Gastrocnemius medialis (tissue), 4 donors: Measurements from ENCODE around the gene RSBN1L. TPM values are rescaled to one million over a fixed set of nuclear protein-coding genes. Genes with fewer than 3 reads are reported as not detected.
A peak's percentile ranks its signal among the peaks of the same experiment; 100 is the strongest.

Experiments used
- ATAC-seq, 2 donors: fragments of 150-250 bp; one replicate each; pipeline ENCODE4 v1.9.1; 2016
- DNase-seq, 2 donors: peaks; one replicate each; pipeline ENCODE4 v3.0.0-alpha.2; 2019
- H3K27ac ChIP-seq, 4 donors: fragments of 200-600 bp; sonication (generic); 1 replicate in 1 of 4; 2 replicates in 3 of 4; pipeline ENCODE4 v1.5.1; 2016 to 2018; ENCODE audit warnings: mild to moderate bottlenecking in 2 of 4, moderate library complexity in 1 of 4
- H3K27me3 ChIP-seq, 3 donors: fragments of 200-600 bp; sonication (generic) in 2 of 3; 1 replicate in 1 of 3; 2 replicates in 2 of 3; pipeline versions ENCODE4 v1.5.1 to v1.6.0; 2016 to 2019; ENCODE audit warnings: mild to moderate bottlenecking in 1 of 3, moderate library complexity in 1 of 3
- H3K36me3 ChIP-seq, 2 donors: fragments of 200-600 bp; sonication (generic) in 1 of 2; one replicate each; pipeline ENCODE4 v1.5.1; 2017 to 2018
- H3K4me1 ChIP-seq, 2 donors: fragments of 200-600 bp; sonication (generic) in 1 of 2; one replicate each; pipeline ENCODE4 v1.5.1; 2016 to 2017; ENCODE audit warnings: mild to moderate bottlenecking in 2 of 2
- H3K4me3 ChIP-seq, 4 donors: fragments of 200-600 bp; sonication (generic) in 3 of 4; 1 replicate in 1 of 4; 2 replicates in 3 of 4; pipeline ENCODE4 v1.5.1; 2016 to 2019; ENCODE audit warnings: mild to moderate bottlenecking in 2 of 4
- H3K9me3 ChIP-seq, 3 donors: fragments of 200-600 bp; sonication (generic) in 2 of 3; 1 replicate in 1 of 3; 2 replicates in 2 of 3; pipeline ENCODE4 v1.5.1; 2016 to 2019
- POLR2A ChIP-seq, 2 donors: fragments of 450-650 bp; IDR thresholded peaks; one replicate each; pipeline ENCODE4 v1.6.1; 2017; ENCODE audit warnings: antibody characterized with exemption in 2 of 2, mild to moderate bottlenecking in 2 of 2, moderate library complexity in 2 of 2
- in situ Hi-C, 4 donors: fragments of 200-750 bp; cut with MboI; loops; one replicate each; pipeline versions ENCODE4 v1.15.0 to v1.8.0; 2017; ENCODE audit warnings: low sequenced_read_pairs in 4 of 4
- intact Hi-C: fragments of 100-400 bp; cut with DNase I; formaldehyde crosslinking; loops from one replicate; pipeline ENCODE4 v1.15.1; 2023; ENCODE audit warnings: low total_unique reads
- total RNA-seq, 4 donors: library from RNA; depleted of rRNA; stranded (reverse); fragments of >200 nt; gene quantifications; one replicate each; pipeline versions ENCODE4 v1.1.0 to v1.2.3, GENCODE V29; 2016
- TF ChIP-seq, protein P1 (sequence below), 5 experiments: fragments of 450-650 bp in 3 of 5; fragments of 200-600 bp in 2 of 5; sonication (generic) in 2 of 5; IDR thresholded peaks in 4 of 5; conservative IDR thresholded peaks in 1 of 5; 1 replicate in 4 of 5; 2 replicates in 1 of 5; pipeline ENCODE4 v1.5.1; 2016 to 2019; ENCODE audit warnings: antibody characterized with exemption in 5 of 5, mild to moderate bottlenecking in 3 of 5, moderate library complexity in 3 of 5

Gene RSBN1L
- total RNA-seq, 4 donors from 2014 or later = 5.1 to 11.7 (median 8.7) TPM

DNA sequence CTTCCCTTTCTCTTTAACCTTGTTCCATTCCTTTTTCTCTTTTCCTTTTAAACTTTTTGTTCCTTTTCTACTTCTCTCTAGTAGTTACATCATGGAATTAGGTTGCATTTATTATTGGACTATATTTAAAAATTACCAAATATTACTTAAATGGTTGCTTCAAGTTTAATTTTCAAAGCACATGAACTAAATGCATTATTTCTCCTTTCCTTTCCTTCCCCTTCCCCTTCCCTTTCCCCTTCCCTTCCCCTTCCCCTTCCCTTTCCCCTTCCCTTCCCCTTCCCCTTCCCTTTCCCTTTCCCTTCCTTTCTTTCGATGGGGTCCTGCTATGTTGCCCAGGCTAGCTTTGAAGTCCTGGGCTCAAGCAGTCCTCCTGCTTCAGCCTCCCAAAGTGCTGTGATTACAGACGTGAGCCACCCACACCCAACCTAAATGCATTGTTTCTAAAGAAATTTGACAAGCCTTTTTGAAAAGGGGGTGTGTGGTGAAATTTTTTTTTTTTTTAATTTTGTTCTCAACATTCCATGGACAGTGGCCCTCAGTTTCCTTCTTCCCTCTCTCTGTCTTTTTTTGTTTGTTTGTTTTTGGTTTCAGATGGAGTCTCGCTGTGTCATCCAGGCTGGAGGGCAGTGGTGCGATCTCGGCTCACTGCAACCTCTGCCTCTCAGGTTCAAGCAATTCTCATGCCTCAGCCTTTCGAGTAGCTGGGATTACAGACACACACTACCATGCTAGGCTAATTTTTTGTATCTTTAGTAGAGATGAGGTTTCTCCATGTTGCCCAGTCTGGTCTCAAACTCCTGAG is 70.7 kb downstream of the RSBN1L start:
- in situ Hi-C loops (loop anchor here in 1 of 4 donors (25.0 kb wide), 1 partner anchor 230 kb away; the partner anchor contains the start of gene PTPN12), intact Hi-C loops (no loop called here)
- TF ChIP-seq POLR2A (IDR thresholded peaks at IDR 0.05) = no peak
- TF ChIP-seq, protein P1, sequence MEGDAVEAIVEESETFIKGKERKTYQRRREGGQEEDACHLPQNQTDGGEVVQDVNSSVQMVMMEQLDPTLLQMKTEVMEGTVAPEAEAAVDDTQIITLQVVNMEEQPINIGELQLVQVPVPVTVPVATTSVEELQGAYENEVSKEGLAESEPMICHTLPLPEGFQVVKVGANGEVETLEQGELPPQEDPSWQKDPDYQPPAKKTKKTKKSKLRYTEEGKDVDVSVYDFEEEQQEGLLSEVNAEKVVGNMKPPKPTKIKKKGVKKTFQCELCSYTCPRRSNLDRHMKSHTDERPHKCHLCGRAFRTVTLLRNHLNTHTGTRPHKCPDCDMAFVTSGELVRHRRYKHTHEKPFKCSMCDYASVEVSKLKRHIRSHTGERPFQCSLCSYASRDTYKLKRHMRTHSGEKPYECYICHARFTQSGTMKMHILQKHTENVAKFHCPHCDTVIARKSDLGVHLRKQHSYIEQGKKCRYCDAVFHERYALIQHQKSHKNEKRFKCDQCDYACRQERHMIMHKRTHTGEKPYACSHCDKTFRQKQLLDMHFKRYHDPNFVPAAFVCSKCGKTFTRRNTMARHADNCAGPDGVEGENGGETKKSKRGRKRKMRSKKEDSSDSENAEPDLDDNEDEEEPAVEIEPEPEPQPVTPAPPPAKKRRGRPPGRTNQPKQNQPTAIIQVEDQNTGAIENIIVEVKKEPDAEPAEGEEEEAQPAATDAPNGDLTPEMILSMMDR (IDR thresholded peaks at IDR 0.05 in 4 of 5, conservative IDR thresholded peaks at IDR 0.05 in 1 of 5) = no peak
- ATAC-seq = no peak
- Histone ChIP-seq H3K27me3 (no peaks in the 10 kb centered on the region), H3K36me3 (peaks cover 0 to 3% of the 10 kb centered on the region in 2 donors), H3K9me3 (no peaks in the 10 kb centered on the region), H3K4me1 (peaks cover 10 to 21% of the 10 kb centered on the region in 2 donors), H3K27ac (no peak overlapping the region), H3K4me3 (no peak overlapping the region)
- DNase-seq = no peak

DNA sequence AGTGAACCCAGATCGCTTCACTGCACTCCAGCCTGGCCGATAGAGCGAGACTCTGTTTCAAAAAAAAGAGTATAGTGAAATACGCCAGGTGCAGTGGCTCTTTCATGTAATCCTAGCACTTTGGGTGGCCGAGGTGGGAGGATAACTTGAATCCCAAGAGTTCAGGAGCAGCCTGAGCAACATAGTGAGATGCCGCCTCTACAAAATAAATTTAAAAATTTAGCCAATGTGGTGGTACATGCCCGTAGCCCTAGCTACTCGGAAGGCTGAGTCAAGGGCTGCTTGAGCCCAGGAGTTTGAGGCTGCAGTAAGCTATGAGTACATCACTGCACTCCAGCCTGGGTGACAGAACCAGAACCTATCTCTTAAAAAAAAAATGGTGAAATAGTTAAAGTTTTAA is 74.1 kb downstream of the RSBN1L start:
- H3K9me3 ChIP-seq = no peaks in the 10 kb centered on the region
- in situ Hi-C loops (loop anchor here in 1 of 4 donors (25.0 kb wide), 1 partner anchor 233 kb away; the partner anchor contains the start of gene PTPN12), intact Hi-C loops (no loop called here)
- DNase-seq = no peak
- no peaks in the 10 kb centered on the region for H3K27me3 ChIP-seq
- H3K4me3 ChIP-seq = no peak overlapping the region
- peaks cover 0 to 25% of the 10 kb centered on the region in 2 donors for H3K36me3 ChIP-seq
- TF ChIP-seq POLR2A (IDR thresholded peaks at IDR 0.05) = no peak
- TF ChIP-seq, protein P1 (IDR thresholded peaks at IDR 0.05 in 4 of 5, conservative IDR thresholded peaks at IDR 0.05 in 1 of 5) = no peak
- H3K4me1 ChIP-seq = no peaks in the 10 kb centered on the region
- H3K27ac ChIP-seq = no peak overlapping the region
- no peak for ATAC-seq

DNA sequence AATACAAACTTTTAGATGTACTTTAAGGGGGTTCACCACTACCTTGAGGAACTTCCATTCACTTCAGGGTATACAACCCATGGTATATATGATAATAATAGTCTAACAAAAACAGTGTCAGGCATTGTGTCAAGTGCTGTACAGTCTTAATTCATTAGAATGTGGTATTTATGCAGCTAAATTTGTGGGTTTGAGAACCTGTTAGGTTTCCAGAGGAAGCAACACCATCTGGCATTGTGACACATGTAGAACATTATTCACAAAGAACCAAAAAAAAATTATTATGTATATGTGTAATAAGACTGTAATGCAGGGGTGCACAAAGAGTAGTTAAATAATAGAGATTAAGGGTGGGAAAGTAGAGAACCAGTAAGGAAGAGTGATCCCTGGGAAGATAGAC is 75.6 kb downstream of the RSBN1L start:
- H3K9me3 ChIP-seq = no peaks in the 10 kb centered on the region
- no peak for DNase-seq
- peaks cover 0 to 40% of the 10 kb centered on the region in 2 donors for H3K36me3 ChIP-seq
- H3K4me1 ChIP-seq = no peaks in the 10 kb centered on the region
- in situ Hi-C loops (loop anchor here in 1 of 4 donors (25.0 kb wide), 1 partner anchor 235 kb away; the partner anchor contains the start of gene PTPN12), intact Hi-C loops (no loop called here)
- TF ChIP-seq POLR2A (IDR thresholded peaks at IDR 0.05) = no peak
- TF ChIP-seq, protein P1 (IDR thresholded peaks at IDR 0.05 in 4 of 5, conservative IDR thresholded peaks at IDR 0.05 in 1 of 5) = no peak
- H3K27ac ChIP-seq = no peak overlapping the region
- H3K27me3 ChIP-seq = no peaks in the 10 kb centered on the region
- ATAC-seq = no peak
- no peak overlapping the region for H3K4me3 ChIP-seq

DNA sequence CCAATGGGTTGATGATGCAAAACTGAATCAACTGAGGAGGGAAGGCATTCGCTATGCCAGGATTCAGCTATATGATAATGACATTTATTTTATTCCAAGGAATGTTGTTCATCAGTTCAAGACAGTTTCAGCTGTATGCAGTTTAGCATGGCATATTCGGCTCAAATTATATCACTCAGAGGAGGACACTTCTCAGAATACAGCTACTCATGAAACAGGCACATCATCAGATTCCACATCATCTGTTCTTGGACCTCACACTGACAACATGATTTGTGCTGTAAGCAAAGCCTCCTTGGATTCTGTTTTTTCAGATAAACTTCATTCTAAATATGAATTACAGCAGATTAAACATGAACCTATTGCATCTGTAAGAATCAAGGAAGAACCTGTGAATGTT is 82.3 kb downstream of the RSBN1L start:
- ATAC-seq (peak in 1 of 2 donors; percentile 73), DNase-seq (no peak)
- Histone ChIP-seq H3K27me3 (no peaks in the 10 kb centered on the region), H3K4me1 (peaks cover 5 to 10% of the 10 kb centered on the region in 2 donors), H3K4me3 (no peak overlapping the region), H3K27ac (peak overlapping the region in 2 of 4 donors; percentile 6 to 12), H3K9me3 (no peaks in the 10 kb centered on the region), H3K36me3 (peaks cover 0 to 34% of the 10 kb centered on the region in 2 donors)
- TF ChIP-seq, protein P1 (IDR thresholded peaks at IDR 0.05 in 4 of 5, conservative IDR thresholded peaks at IDR 0.05 in 1 of 5) = no peak
- no peak for TF ChIP-seq POLR2A (IDR thresholded peaks at IDR 0.05)
- in situ Hi-C loops = no loop called here
- intact Hi-C loops = no loop called here
